ENCODE data around the gene EPS8L3.

DNA sequence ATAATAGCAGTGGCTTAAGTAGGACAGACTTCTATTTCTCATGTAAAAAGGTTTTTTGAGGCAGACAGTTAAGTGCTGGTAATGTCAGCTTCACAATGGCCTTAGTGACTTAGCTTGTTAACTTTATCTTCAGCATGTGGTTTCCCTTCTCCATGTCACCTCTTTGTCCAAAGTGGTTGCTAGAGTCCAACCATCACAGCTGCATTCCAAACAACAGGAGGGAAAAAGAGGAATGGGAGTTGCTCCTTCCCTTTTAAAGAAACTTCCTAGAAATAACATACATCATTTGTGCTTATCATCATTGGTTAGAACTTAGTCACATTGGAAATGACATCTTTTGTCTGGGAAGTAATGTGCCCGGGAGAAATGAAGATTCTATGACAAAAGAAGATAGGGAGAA is 41.8 kb downstream of the EPS8L3 start:
- TF ChIP-seq, protein P1, sequence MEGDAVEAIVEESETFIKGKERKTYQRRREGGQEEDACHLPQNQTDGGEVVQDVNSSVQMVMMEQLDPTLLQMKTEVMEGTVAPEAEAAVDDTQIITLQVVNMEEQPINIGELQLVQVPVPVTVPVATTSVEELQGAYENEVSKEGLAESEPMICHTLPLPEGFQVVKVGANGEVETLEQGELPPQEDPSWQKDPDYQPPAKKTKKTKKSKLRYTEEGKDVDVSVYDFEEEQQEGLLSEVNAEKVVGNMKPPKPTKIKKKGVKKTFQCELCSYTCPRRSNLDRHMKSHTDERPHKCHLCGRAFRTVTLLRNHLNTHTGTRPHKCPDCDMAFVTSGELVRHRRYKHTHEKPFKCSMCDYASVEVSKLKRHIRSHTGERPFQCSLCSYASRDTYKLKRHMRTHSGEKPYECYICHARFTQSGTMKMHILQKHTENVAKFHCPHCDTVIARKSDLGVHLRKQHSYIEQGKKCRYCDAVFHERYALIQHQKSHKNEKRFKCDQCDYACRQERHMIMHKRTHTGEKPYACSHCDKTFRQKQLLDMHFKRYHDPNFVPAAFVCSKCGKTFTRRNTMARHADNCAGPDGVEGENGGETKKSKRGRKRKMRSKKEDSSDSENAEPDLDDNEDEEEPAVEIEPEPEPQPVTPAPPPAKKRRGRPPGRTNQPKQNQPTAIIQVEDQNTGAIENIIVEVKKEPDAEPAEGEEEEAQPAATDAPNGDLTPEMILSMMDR (IDR thresholded peaks at IDR 0.05) = no peak
- TF ChIP-seq POLR2A (IDR thresholded peaks at IDR 0.05) = no peak
